Measurements from ENCODE around the gene EGFR.

EGFR gene

DNA sequence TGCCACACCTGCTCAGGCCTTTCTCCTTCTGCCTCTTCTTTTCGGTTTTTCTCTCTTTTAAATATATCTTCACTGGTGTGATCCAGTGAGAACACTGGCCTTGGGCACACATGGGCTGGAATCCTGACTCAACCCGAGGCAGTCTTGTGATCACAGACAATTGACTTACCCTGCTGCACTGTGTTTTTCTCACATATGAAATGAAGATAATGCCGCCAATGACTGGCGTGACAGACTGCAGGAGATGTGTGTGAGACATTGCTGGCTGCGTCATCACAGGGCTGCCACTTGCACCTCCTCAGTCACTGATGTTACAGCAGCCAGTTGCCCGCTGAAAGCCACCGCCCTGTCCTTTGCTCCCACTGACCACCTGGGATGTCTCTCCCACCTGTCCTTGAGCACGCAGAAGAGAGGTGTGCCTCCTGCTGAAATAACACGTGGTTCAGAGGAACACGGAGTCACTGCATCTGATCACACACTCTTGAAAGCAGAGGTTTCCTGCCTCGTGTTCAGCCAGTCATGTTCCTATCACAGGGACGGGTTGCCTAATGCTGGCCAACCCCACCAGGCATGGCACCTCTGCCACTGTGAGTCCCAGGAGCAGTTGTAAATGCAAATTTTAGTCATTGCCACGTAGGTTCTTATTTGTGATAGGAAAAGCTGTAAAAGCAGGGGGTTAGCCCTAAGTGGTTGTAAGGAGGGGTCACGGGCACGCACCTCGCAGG is 221.8 kb downstream of the EGFR start:
- FAIRE-seq = peak; percentile 95
- no peak for DNase-seq (ENCODE audit: low spot score)

DNA sequence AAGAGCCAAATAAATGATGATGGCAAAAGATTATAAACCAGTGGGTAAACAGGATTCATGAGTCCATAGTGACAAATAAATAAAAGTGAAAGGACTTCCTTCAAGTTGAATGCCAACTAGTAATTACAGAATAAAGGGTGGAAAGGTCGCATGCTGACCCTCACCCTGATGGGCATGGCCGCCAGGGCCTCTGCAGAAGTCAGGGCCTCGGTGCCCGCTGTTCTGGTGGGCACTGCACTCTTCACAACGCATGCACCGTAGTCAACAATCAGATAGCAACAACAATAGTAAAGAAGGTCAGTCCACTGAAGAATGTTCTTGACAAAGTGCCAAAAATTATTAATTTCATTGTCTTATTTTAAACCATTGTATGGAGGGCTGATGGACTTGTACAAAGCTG is 223.1 kb downstream of the EGFR start:
- no peak for FAIRE-seq
- no peak for DNase-seq (ENCODE audit: low spot score)

DNA sequence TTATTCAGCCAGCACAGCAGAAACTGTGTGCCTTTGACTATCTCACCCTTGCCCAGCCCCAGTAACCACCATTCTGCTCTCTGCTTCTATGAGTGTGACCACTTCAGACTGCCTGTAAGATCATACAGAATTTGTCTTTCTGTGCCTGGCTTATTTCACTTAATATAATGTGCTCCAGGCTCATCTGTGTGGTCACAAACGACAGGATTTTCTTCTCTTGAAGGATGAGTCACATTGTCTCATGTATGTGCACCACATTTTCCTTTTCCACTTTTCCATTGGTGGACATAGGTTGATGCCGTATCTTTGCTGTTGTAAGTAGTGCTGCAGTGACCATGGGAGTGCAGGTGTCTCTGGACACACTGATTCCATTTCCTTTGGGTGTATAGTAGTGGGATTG is 223.8 kb downstream of the EGFR start:
- peak; percentile 5 for FAIRE-seq
- DNase-seq (ENCODE audit: low spot score) = no peak

DNA sequence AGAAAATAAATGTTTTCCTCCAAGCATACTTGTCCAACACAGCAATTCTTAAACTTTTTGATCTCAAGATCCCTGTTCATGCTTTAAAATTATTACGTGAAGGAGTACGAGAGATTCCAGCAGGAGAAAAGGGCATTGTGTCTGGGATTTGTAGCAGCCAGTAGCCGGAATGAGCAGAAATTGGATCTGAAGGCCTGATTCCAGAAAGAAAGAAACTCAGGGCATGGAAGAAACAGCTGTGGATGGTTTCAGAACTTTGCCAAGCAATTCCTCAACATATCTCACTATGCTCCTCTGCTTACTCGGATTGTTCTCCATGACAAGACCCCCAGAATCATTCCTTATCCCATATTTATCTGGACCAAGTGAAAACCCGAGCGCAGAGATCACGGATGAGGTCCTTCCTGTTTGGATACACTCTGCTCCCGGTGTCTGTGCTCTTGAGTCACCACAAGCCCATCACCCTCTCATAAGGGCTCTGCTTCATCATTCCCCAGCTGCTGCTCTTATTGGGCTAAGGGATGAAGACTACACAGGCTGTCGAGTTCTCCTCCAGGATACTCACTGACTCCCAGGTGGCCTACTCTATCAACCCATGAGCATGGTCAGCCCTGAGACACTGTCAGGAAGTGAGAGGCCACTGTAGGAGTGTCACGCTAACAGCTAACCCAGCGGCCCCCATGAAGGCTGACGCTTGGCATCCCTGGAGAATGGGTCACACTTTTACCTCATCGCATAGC is 225.4 kb downstream of the EGFR start:
- FAIRE-seq (no peak), DNase-seq (ENCODE audit: low spot score) (no peak)

DNA sequence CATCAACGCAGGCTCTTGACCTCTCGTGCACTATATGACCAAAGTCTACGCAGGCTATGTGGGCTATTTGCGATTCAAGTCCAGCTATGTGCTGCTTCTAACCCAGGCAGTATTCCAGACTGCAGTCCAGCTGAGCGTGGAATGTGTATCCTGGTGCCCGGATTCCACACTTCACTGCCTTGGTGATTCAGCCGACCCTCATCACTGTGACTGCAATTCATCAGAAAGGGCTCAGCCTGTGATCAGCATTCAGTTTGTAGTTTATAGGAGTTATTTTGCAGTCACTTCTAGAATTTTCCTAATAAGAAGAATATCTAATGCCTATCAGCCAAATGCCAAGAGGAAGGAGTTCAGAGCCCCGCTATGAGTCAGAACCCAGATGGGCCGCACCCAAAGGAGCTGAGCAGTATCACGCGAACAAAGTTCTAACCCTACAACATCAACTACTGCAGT is 226.5 kb downstream of the EGFR start:
- no peak for DNase-seq (ENCODE audit: low spot score)
- no peak for FAIRE-seq

DNA sequence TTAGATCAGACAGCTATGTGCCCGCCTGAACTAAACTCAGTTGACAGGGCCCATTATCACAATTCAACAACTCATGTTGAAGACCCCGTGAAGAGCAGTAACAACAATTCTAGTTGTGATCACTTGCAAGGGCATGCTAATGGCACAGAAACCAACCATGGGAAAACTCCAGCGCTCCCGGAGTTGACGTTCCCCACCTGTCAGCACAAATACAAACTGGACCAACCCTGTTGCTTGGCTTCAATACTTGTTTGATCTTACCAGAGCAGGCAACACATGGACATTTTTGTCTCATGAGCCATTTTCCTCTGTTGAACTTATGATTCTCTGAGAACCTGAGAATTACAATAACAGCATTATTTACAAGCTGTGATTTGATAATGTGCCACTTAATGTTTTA is 227.4 kb downstream of the EGFR start:
- DNase-seq (ENCODE audit: low spot score) (no peak), FAIRE-seq (no peak)

DNA sequence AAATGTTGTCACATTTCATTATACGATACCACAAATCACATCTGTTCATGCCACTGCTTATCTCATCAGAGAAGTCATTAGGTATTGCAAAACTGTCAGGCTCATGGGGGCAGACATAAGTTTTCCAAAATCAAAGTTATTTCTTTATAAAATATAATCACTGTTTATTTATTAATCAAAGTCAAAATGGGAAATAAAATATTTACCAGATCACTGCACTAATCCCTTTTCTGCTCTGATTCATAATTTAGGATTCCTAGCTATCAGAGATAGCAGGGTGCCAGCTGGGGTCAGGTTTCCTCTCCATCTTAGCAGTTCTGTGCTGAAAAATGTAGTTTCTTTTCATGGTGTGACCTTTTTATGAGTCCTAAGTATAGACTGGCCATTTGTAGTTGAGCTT is 228.6 kb downstream of the EGFR start:
- FAIRE-seq = no peak
- DNase-seq (ENCODE audit: low spot score) = no peak

DNA sequence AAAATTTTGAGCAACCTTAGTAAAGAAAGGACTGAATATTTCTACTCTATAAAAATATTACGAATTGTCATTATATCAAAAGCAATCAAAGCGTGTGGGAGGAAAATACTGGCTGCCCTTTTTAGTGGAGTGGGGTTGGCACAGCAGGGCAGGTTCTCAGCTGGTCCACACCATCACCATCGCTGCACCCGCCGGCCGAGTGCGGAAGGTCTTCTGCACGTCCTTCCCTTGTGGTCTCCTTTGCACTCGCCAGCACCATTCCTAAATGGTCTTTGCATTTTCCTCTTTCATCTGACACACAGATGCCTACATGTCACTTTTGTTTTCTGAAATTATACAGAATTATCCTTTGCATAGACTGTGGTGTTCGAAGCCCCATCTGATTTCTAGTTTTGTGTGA is 229.7 kb downstream of the EGFR start:
- FAIRE-seq = no peak
- DNase-seq (ENCODE audit: low spot score) = no peak

DNA sequence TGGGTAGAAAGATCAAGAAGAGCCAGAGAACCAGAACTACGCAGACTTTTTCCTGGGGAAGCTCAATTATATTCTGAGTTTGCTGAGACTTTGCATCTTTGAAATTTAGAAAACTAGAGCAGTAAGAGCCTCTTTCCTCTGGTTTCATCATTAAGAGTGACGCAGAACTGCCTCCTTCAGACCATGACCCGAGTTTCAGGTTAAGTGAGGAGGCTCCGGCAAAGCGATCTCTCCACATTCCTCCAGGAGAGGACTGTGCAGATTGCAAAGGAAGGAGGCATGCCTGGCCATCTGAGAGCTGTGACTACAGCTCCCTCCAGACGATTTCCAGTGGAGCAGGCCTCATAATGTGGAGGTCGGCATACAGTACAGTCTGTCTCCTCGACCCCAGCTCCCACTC is 230.5 kb downstream of the EGFR start:
- FAIRE-seq (no peak), DNase-seq (ENCODE audit: low spot score) (no peak)

DNA sequence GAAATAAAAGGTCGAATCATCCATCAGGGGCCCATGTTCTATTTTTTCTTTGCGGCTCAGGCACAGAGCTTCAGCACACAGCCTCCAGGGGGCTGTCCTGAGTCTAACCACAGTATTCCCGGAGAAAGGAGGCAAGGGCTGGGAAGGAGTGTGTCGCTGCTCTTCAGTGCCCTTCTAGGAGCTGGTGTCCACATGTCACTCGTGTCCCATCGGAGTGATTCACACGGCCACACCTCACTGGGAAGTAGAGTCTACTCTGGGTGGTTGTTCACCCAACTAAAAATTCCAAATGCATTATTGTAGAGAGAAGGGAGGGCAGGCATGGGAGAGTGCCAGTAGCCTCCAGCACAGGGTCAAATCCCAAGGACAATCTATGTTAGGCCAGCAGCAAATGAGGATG is 231.5 kb downstream of the EGFR start:
- DNase-seq (ENCODE audit: low spot score) (peak; percentile 77), FAIRE-seq (peak; percentile 83)

DNA sequence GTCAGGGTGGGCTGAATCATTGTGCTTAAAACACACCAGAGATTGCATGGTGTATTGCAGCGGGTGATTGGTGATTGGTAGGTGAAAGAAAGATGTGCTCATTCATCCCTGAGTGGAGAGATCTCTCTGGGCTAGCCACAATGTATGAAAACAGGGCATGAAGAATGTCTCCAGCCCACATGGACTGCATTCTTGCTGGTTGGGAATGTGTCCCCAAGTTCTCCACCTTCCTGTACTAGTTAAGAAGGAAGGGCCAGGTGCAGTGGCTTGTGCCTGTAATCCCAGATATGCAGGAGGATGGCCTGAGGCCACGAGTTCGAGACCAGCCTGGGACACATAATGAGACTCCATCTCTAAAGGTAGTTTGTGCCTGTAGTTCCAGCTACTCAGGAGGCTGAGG is 232.5 kb downstream of the EGFR start:
- peak; percentile 65 for FAIRE-seq
- DNase-seq (ENCODE audit: low spot score) = no peak

DNA sequence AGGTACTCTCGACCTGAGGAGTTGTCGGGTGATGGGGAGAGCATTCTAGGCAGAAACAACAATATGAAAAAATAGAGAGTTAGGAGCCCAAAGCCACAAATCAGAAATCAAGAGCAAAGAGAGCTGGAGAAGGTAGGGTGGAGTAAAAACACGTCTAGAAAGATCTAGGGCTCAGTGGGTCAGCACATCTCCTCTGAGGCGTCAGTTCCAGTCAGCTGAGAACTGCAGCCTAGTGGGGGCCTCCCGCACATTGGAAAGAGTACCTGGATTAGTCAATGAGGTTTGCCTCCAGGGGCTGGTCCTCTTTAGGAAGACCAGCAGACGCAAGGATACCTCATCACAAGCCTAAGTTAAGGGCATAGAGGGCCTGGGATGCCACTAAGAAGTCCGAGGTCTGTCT is 233.1 kb downstream of the EGFR start:
- FAIRE-seq = no peak

DNA sequence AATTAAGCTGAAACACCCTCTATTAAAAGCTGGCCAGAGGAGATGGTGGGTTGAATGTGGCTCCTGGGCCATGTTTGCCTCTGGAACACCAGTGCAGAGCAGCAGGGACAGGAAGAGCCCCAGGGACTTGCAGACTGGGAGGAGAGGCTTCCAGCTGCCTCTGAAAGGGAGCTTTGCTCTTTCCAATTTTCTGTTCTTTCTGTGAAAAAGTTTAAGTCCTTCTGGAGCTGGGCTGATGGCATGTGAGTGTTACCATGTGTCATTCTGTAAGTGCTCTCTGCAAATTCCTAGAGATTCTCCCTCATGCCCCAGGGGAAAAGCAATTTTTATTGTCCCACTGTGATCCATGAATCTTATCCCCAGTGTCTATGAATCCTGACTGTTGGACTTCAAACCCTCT is 233.6 kb downstream of the EGFR start:
- no peak for FAIRE-seq

More for the DNA sequence above, 233.1 kb downstream of the EGFR start:
- no peak for DNase-seq (ENCODE audit: low spot score)

DNA sequence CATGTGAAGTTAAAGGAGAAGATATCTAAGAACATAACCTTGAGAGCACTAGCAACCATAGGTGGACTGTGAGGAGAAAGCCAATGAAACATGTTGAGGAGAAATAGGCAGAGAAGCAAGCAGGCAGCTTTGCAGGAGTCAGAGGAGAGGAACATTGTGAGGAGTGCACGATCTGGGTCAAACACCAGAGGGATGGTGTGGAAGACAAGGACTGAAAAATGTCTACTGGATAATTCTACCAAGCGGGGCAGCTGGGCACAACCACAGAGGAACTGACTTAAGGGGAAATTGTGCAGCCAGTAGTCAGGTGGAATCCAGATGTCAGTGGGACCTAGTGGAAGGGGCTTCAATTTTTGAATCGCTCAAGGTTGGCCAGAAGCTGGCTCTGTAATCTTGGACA is 234.4 kb downstream of the EGFR start:
- no peak for FAIRE-seq
- DNase-seq (ENCODE audit: low spot score) = no peak

More for the DNA sequence above, 233.6 kb downstream of the EGFR start:
- DNase-seq (ENCODE audit: low spot score) = no peak

DNA sequence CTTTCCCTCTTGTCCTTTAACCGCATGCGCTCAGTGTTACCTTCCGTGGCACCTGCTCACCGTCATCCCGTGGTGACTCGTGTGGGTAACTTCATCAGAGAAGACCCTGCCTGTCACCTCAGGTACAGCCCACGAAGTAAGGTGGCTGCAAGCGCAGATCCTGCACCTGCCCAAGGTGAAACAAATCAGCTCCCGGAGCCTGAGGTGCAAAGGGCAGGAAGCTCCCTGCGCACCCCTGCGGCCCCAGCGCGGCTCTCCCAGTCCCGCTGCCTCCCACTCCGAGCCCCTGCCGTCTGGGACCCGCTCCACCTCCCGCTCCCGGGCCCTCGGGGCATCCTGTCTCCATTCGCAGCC is 235.4 kb downstream of the EGFR start:
- FAIRE-seq (peak; percentile 71), DNase-seq (ENCODE audit: low spot score) (peak; percentile 28)

DNA sequence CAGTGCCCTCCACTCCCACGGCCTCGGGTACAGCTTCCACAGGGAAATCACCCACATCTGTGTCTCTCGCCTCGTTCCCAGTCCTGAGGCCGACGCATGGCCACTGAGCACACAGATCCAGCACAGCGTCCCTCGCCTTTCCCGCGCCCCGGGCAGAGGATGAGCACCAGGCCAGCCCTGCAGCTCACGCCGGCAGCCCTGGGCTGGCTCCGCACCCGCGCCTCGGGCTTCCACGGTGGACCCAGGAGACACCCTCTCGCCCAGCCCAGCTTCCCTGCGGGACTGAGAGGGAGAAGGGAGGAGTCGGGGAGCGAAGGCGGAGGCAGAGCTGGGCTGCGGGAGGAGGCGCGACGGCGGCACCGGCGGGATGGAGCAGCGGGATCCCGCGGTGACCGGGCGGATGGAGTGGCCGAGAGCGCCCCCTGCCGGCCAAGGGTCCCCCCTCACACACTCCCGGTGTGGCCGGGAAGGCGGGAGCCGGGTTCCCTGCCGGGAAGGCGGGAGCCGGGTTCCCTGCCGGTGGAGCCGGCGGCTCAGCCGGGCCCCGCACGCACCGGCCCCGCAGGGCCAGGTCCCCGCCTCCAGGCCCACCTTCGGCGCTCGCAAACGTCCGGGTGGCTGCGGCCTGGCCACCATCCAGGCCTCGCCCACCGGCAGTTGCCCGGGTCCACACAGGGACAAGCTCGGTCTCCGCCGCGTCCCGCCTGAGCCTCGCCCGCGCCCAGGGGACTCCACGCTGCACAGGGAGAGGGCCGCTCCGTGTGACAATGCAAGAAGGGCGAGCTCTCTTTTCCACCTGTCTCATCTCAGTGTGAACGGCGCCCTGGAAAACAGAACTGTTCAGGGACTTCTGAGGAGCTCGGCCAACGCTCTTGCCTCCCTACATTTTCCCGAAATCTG is 236.0 kb downstream of the EGFR start:
- DNase-seq (ENCODE audit: low spot score) (peak; percentile 94), FAIRE-seq (peak; percentile 91)

DNA sequence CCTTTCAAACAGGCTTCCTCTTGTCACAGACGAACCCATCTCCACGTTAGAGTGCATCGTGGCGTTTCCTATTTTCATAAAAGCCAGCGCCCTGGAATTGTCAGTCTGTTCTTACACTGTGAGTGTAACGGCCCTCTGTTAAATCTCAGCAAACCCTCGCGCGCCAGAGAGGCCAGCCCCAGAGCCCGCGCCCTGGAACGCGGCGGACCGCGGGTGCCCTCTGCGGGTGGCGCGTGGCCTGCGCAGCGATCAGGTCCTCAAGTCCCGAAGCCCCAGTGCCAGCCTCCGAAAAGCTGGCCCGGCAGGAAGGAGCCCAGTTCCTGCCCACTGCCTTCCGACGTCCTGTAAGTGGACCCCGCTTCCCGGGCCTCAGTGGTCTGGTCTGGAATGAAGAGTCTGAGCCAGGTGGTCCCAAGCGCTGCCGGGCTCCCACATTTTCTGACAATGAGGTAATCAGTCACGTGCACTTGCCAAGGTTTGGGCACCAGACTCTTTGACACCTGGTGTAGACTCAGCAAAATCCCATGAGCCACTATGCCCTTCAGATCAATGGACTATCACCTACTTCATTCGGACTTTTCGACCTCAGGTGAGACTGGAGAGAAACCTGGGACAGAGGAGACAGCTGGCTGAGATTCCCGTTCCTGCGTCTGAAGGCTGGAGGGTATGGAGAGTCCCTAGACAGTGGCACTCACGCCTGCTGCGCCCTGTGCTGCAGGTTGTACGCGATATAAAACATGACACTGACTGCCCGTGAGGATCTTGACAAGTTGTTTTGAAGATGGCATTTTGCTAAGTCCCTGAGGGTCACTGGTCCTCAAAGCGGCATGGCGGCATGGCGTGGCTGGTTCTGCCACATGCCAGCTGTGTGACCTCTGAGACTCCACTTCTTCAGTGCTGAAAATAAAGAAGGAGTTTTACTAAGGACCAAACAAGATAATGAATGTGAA is 237.0 kb downstream of the EGFR start:
- FAIRE-seq (peak; percentile 48), DNase-seq (ENCODE audit: low spot score) (peak; percentile 92)

DNA sequence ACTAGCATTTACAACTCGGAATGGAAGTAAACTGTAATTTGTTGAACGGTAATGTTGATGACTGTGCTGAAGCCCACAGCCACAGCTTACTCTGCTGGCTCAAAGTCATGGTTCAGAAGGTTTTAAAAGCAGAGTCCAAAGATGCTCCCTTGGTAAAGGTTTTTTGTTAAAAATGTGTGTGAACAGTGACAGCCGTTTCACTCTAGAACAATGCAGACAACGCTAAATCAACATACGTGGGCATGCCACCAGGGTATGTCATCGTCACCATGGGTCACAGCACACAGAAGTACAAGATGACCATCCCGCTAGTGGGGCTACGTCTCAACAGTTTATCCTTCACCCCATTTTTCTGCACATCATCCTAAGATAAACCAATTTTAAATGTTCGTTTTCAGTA is 239.8 kb downstream of the EGFR start:
- no peak for DNase-seq (ENCODE audit: low spot score)
- peak; percentile 20 for FAIRE-seq

DNA sequence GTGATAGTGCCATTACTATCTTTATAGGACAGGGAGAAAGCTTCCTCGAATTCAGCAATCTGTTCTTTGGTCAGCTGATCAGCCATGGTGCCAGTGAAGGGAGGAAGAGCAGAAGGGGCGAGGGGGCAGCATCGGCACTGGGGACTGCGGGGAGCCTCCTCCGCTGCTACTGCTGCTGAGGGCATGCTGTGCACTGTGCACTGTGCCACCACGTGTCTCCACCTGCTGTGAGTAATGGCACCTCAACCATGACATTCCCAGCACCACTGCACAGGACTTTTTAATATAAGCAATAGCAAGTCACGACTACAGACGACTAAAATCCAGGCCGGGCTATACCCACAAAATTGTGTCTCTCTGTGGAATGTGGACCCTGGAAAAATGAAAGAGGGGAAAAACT is 241.4 kb downstream of the EGFR start:
- FAIRE-seq = peak; percentile 5

DNA sequence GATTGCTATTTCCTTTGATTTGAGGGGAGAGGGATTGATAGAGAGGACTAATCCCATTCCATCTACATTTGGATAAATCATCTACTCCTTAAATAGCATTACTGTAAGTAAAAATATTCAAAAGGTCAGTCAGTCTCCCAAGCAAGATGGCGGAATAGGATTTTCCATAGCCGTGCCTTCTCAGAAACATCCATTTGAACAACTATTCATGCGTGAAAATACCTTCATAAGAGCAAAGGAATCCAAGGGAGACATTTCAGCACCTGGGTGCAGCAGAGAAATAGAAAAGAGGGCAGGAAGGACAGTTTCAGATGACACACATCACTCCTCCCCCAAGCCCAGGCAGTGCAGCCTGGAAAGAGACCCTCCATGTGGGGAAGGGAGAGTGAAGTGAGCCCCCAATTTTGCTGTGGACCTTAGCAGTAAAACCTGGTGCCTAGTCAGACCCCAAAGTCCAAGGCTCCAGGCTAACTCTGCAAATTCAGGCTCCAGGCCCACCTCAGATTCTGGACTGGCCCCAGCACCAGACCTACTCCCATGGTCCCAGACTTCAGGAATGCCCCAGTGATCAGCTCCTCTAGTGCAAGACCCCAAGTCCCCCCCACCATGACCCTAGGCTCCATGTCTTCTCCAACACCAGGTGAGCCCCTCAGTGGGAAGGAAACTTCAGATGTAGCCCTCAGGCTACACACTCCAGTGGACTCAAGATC is 242.0 kb downstream of the EGFR start:
- FAIRE-seq (no peak), DNase-seq (ENCODE audit: low spot score) (no peak)

More for the DNA sequence above, 241.4 kb downstream of the EGFR start:
- no peak for DNase-seq (ENCODE audit: low spot score)

All from urothelium cell line (cell line).